D341Med (cell line): ENCODE results near the gene TOMM40L.
"Not testable (repeated sequence)": the region's sequence is repeated elsewhere in the genome, so short reads cannot be mapped to it uniquely, and the experiment has no call there.

Experiments
- DNase-seq: peaks from one replicate; pipeline ENCODE4 v3.0.0; 2012; ENCODE audit warnings: low spot score

The TOMM40L gene

GRCh38 chr1:161222175-161223019 is 3.5 kb upstream of the TOMM40L start:
- no peak for DNase-seq

GRCh38 chr1:161223805-161224694 is 1.8 kb upstream of the TOMM40L start:
- no peak for DNase-seq

GRCh38 chr1:161224695-161225087 is 1.2 kb upstream of the TOMM40L start:
- not testable (repeated sequence) for DNase-seq

- no peak for DNase-seq
Observed at GRCh38 chr1:161225178-161225533, 704 bp upstream of the TOMM40L start.

- no peak for DNase-seq
Observed at GRCh38 chr1:161226320-161226711, 456 bp downstream of the TOMM40L start.

- no peak for DNase-seq
Observed at GRCh38 chr1:161226759-161227158, 899 bp downstream of the TOMM40L start.

GRCh38 chr1:161227196-161227871 is 1.5 kb downstream of the TOMM40L start:
- peak; percentile 81 for DNase-seq

GRCh38 chr1:161228032-161228431 is 2.2 kb downstream of the TOMM40L start:
- no peak for DNase-seq

GRCh38 chr1:161229896-161230295 is 4.0 kb downstream of the TOMM40L start:
- DNase-seq, result peak; percentile 70

- DNase-seq, result no peak
Observed at GRCh38 chr1:161230762-161231161, 4.9 kb downstream of the TOMM40L start.

GRCh38 chr1:161233102-161233501 is 7.2 kb downstream of the TOMM40L start:
- DNase-seq, result no peak

GRCh38 chr1:161235957-161236775 is 10.3 kb downstream of the TOMM40L start:
- DNase-seq, result no peak

GRCh38 chr1:161238039-161238473 is 12.2 kb downstream of the TOMM40L start, which contains the start of gene NR1I3:
Gene NR1I3, minus strand, starts transcription at chr1:161238203. Its CDS starts 1,638 bp downstream, at chr1:161236565.
- no peak for DNase-seq

GRCh38 chr1:161241682-161242081 is 15.8 kb downstream of the TOMM40L start:
- no peak for DNase-seq

GRCh38 chr1:161242313-161242712 is 16.5 kb downstream of the TOMM40L start:
- DNase-seq, result no peak

- DNase-seq, result no peak
Observed at GRCh38 chr1:161244888-161245287, 19.0 kb downstream of the TOMM40L start.

GRCh38 chr1:161250100-161250499 is 24.2 kb downstream of the TOMM40L start:
- not testable (repeated sequence) for DNase-seq

- DNase-seq, result no peak
Observed at GRCh38 chr1:161250829-161251228, 25.0 kb downstream of the TOMM40L start.

- DNase-seq, result no peak
Observed at GRCh38 chr1:161251579-161251978, 25.7 kb downstream of the TOMM40L start.

GRCh38 chr1:161255302-161255701 is 29.4 kb downstream of the TOMM40L start:
- DNase-seq, result not testable (repeated sequence)

- DNase-seq, result not testable (repeated sequence)
Observed at GRCh38 chr1:161255955-161256520, 30.2 kb downstream of the TOMM40L start.
